ENCODE data around the gene ADAMTS10.
"Not testable (repeated sequence)": the region's sequence is repeated elsewhere in the genome, so short reads cannot be mapped to it uniquely, and the experiment has no call there.

Gene ADAMTS10

GRCh38 chr19:8626842-8627241 is 16.3 kb upstream of the ADAMTS10 start:
- DNase-seq (ENCODE audit: low spot score), result no peak

GRCh38 chr19:8622886-8623285 is 12.4 kb upstream of the ADAMTS10 start:
- DNase-seq (ENCODE audit: low spot score), result not testable (repeated sequence)

- no peak for DNase-seq (ENCODE audit: low spot score)
Observed at GRCh38 chr19:8618751-8619150, 8.2 kb upstream of the ADAMTS10 start.

- no peak for DNase-seq (ENCODE audit: low spot score)
Observed at GRCh38 chr19:8617984-8618383, 7.5 kb upstream of the ADAMTS10 start.

GRCh38 chr19:8617325-8617724 is 6.8 kb upstream of the ADAMTS10 start:
- DNase-seq (ENCODE audit: low spot score), result not testable (repeated sequence)

GRCh38 chr19:8616861-8617260 is 6.3 kb upstream of the ADAMTS10 start:
- DNase-seq (ENCODE audit: low spot score), result no peak

- DNase-seq (ENCODE audit: low spot score), result no peak
Observed at GRCh38 chr19:8615813-8616596, 5.5 kb upstream of the ADAMTS10 start.

GRCh38 chr19:8615024-8615423 is 4.5 kb upstream of the ADAMTS10 start:
- no peak for DNase-seq (ENCODE audit: low spot score)

- DNase-seq (ENCODE audit: low spot score), result no peak
Observed at GRCh38 chr19:8614455-8614854, 3.9 kb upstream of the ADAMTS10 start.

GRCh38 chr19:8612807-8613171 is 2.3 kb upstream of the ADAMTS10 start:
- DNase-seq (ENCODE audit: low spot score), result no peak

GRCh38 chr19:8611877-8612806 is 1.6 kb upstream of the ADAMTS10 start:
- no peak for DNase-seq (ENCODE audit: low spot score)

GRCh38 chr19:8611391-8611876 is 919 bp upstream of the ADAMTS10 start:
- DNase-seq (ENCODE audit: low spot score), result no peak

- no peak for DNase-seq (ENCODE audit: low spot score)
Observed at GRCh38 chr19:8610936-8611300, 403 bp upstream of the ADAMTS10 start.

GRCh38 chr19:8609279-8610040 is 1.1 kb downstream of the ADAMTS10 start:
- no peak for DNase-seq (ENCODE audit: low spot score)

GRCh38 chr19:8608941-8609278 is 1.6 kb downstream of the ADAMTS10 start:
- no peak for DNase-seq (ENCODE audit: low spot score)

- no peak for DNase-seq (ENCODE audit: low spot score)
Observed at GRCh38 chr19:8607386-8607785, 3.1 kb downstream of the ADAMTS10 start.

GRCh38 chr19:8605514-8605913 is 5.0 kb downstream of the ADAMTS10 start:
- DNase-seq (ENCODE audit: low spot score), result no peak

- DNase-seq (ENCODE audit: low spot score), result no peak
Observed at GRCh38 chr19:8601796-8602195, 8.7 kb downstream of the ADAMTS10 start.

- DNase-seq (ENCODE audit: low spot score), result no peak
Observed at GRCh38 chr19:8600816-8601215, 9.7 kb downstream of the ADAMTS10 start.

- no peak for DNase-seq (ENCODE audit: low spot score)
Observed at GRCh38 chr19:8600064-8600463, 10.5 kb downstream of the ADAMTS10 start.

GRCh38 chr19:8596168-8596567 is 14.3 kb downstream of the ADAMTS10 start:
- DNase-seq (ENCODE audit: low spot score), result no peak

- no peak for DNase-seq (ENCODE audit: low spot score)
Observed at GRCh38 chr19:8595651-8596050, 14.9 kb downstream of the ADAMTS10 start.
